CD14-positive monocyte (primary cell): Measurements from ENCODE around the gene SEC14L1. TPM values are rescaled to one million over a fixed set of nuclear protein-coding genes. Genes with fewer than 3 reads are reported as not detected.

Experiments
- DNase-seq, 3 donors: peaks; one replicate each; pipeline ENCODE4 v3.0.0-alpha.2; 2011 to 2022
- H2AFZ ChIP-seq: 2 replicates; pipeline ENCODE4 v1.6.0; 2012; ENCODE audit warnings: mild to moderate bottlenecking, low read depth, low read length, inconsistent platforms; ENCODE audit not compliant: insufficient read depth, poor library complexity, severe bottlenecking
- H3K27ac ChIP-seq, 2 donors: 1 replicate in 1 of 2; 2 replicates in 1 of 2; pipeline ENCODE4 v1.5.1; 2012 to 2013; ENCODE audit warnings: low read length in 2 of 2, control low read depth in 1 of 2, inconsistent platforms in 1 of 2, low read depth in 1 of 2, mild to moderate bottlenecking in 1 of 2
- H3K27me3 ChIP-seq, 2 donors: one replicate each; pipeline versions ENCODE4 v1.6.0 to v1.6.1; 2011 to 2013; ENCODE audit warnings: low read length in 2 of 2; ENCODE audit not compliant: control insufficient read depth in 2 of 2, insufficient read depth in 2 of 2
- H3K36me3 ChIP-seq, 2 donors: replicated peaks in 1 of 2; 1 replicate in 1 of 2; 2 replicates in 1 of 2; pipeline versions ENCODE4 v1.5.1 to v1.6.1; 2012 to 2013; ENCODE audit warnings: low read length in 2 of 2, control low read depth in 1 of 2, inconsistent platforms in 1 of 2, mild to moderate bottlenecking in 1 of 2; ENCODE audit not compliant: insufficient read depth in 2 of 2, control insufficient read depth in 1 of 2
- H3K4me1 ChIP-seq, 2 donors: 1 replicate in 1 of 2; 2 replicates in 1 of 2; pipeline versions ENCODE4 v1.5.1 to v1.6.1; 2012 to 2013; ENCODE audit warnings: low read length in 2 of 2, control low read depth in 1 of 2, inconsistent platforms in 1 of 2, mild to moderate bottlenecking in 1 of 2, moderate library complexity in 1 of 2; ENCODE audit not compliant: insufficient read depth in 2 of 2, control insufficient read depth in 1 of 2
- H3K4me2 ChIP-seq: replicated peaks from 2 replicates; pipeline ENCODE3; 2012; ENCODE audit warnings: low read length, moderate library complexity, mild to moderate bottlenecking; ENCODE audit not compliant: poor library complexity, severe bottlenecking; ENCODE audit errors: extremely low read depth
- H3K4me3 ChIP-seq, 3 experiments: fragments of 200-600 bp in 1 of 3; sonication (generic) in 1 of 3; replicated peaks in 1 of 3; 1 replicate in 2 of 3; 2 replicates in 1 of 3; pipeline ENCODE4 v1.5.1; 2011 to 2013; ENCODE audit warnings: low read length in 3 of 3, mild to moderate bottlenecking in 3 of 3, control low read depth in 2 of 3, low read depth in 2 of 3, inconsistent platforms in 1 of 3, moderate library complexity in 1 of 3
- H3K79me2 ChIP-seq: 2 replicates; pipeline ENCODE4 v1.6.0; 2012; ENCODE audit warnings: mild to moderate bottlenecking, control low read depth, inconsistent platforms, low read length, moderate library complexity; ENCODE audit not compliant: insufficient read depth
- H3K9ac ChIP-seq: 2 replicates; pipeline ENCODE4 v1.6.0; 2017; ENCODE audit warnings: low read length, mild to moderate bottlenecking; ENCODE audit not compliant: insufficient read depth, poor library complexity, severe bottlenecking
- H3K9me3 ChIP-seq, 2 donors: replicated peaks in 1 of 2; 1 replicate in 1 of 2; 2 replicates in 1 of 2; pipeline versions ENCODE4 v1.5.1 to v1.6.1; 2012 to 2013; ENCODE audit warnings: low read length in 2 of 2, control low read depth in 1 of 2; ENCODE audit not compliant: control insufficient read depth in 1 of 2, insufficient read depth in 1 of 2
- H4K20me1 ChIP-seq: 2 replicates; pipeline ENCODE4 v1.6.0; 2012; ENCODE audit warnings: mild to moderate bottlenecking, low read length, control low read depth, moderate library complexity; ENCODE audit not compliant: insufficient read depth
- H3K27ac Mint-ChIP-seq, 7 donors: one replicate each; pipeline ENCODE4 v1.8.0; 2020; ENCODE audit warnings: mild to moderate bottlenecking in 7 of 7, mixed read lengths in 7 of 7, moderate library complexity in 6 of 7, inconsistent platforms in 2 of 7
- H3K27me3 Mint-ChIP-seq, 3 donors: one replicate each; pipeline ENCODE4 v1.8.0; 2021 to 2022; ENCODE audit warnings: low read depth in 3 of 3, mild to moderate bottlenecking in 3 of 3, mixed read lengths in 3 of 3, moderate library complexity in 3 of 3, inconsistent platforms in 1 of 3
- H3K36me3 Mint-ChIP-seq, 2 donors: one replicate each; pipeline ENCODE4 v1.8.0; 2020; ENCODE audit warnings: mixed read lengths in 2 of 2, inconsistent platforms in 1 of 2, mild to moderate bottlenecking in 1 of 2
- H3K4me1 Mint-ChIP-seq: one replicate; pipeline ENCODE4 v1.8.0; 2020; ENCODE audit warnings: mild to moderate bottlenecking, mixed read lengths
- H3K4me3 Mint-ChIP-seq, 2 donors: one replicate each; pipeline ENCODE4 v1.8.0; 2020; ENCODE audit warnings: mild to moderate bottlenecking in 2 of 2, mixed read lengths in 2 of 2, moderate library complexity in 1 of 2
- H3K9me3 Mint-ChIP-seq, 7 donors: one replicate each; pipeline ENCODE4 v1.8.0; 2020 to 2022; ENCODE audit warnings: mixed read lengths in 7 of 7, mild to moderate bottlenecking in 6 of 7, moderate library complexity in 6 of 7, inconsistent platforms in 2 of 7
- WGBS: methylation state at CpG from one replicate; pipeline ENCODE4 v1.1.5; 2013; ENCODE audit warnings: missing lambda C conversion rate; ENCODE audit not compliant: insufficient coverage; 5-methylcytosine and 5-hydroxymethylcytosine counted together
- intact Hi-C, 2 donors: fragments of 100-400 bp; cut with micrococcal nuclease; formaldehyde crosslinking; loops; one replicate each; pipeline versions ENCODE4 v1.15.0 to v1.15.1; 2023
- polyA plus RNA-seq, 3 donors: library from polyadenylated mRNA; depleted of rRNA in 1 of 3; unstranded in 2 of 3; stranded (reverse) in 1 of 3; fragments of 300-500 nt in 2 of 3; fragments of >200 nt in 1 of 3; fragmentation: Illumina TruSeq in 2 of 3; gene quantifications; 1 replicate in 2 of 3; 2 replicates in 1 of 3; pipeline ENCODE4 v1.2.3, GENCODE V29; 2012 to 2021
- TF ChIP-seq, protein P1 (sequence below): fragments of 200-600 bp; IDR thresholded peaks from one replicate; pipeline ENCODE4 v1.8.0; 2022; ENCODE audit warnings: antibody characterized with exemption, mild to moderate bottlenecking

Gene SEC14L1
- polyA plus RNA-seq, 3 donors, result 34.1 to 76.4 (median 43.2) TPM

DNA sequence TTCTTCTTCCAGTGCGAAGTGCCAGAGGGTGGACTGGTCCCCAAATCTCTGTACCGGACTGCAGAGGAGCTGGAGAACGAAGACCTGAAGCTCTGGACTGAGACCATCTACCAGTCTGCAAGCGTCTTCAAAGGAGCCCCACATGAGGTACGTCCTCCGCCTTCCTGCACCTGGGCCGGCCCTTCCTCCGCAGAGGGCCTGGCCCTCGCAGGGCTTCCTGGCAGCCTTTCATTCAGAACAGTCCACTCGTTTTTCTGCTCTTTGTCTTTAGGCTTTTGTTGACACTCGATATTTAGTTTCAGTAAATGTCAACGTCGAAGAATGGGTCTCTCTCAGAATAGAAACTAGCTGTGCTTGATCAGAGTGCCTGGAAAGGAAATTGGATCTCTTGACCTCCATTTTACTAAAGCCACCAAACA is 68.6 kb downstream of the SEC14L1 start:
- Histone ChIP-seq H4K20me1 (peaks cover 90% of the 10 kb centered on the region), H2AFZ (no peak overlapping the region), H3K9ac (no peak overlapping the region), H3K36me3 (peaks cover 96 to 100% of the 10 kb centered on the region in 2 donors), H3K4me1 (peaks cover 24 to 35% of the 10 kb centered on the region in 2 donors), H3K4me3 (no peak overlapping the region), H3K79me2 (no peaks in the 10 kb centered on the region), H3K27ac (no peak overlapping the region), H3K4me2 (no peak overlapping the region), H3K27me3 (no peaks in the 10 kb centered on the region), H3K9me3 (no peaks in the 10 kb centered on the region)
- H3K27ac Mint-ChIP-seq, result no peak overlapping the region
- H3K27me3 Mint-ChIP-seq, result peaks cover 0 to 2% (median 1%) of the 10 kb centered on the region in 3 donors
- DNase-seq, result no peak
- peaks cover 33% of the 10 kb centered on the region for H3K4me1 Mint-ChIP-seq
- intact Hi-C loops, result no loop called here
- H3K4me3 Mint-ChIP-seq, result no peak overlapping the region
- H3K9me3 Mint-ChIP-seq, result no peaks in the 10 kb centered on the region
- WGBS, result over 99% methylated on average over 10 of the region's 13 CpGs
- TF ChIP-seq, protein P1, sequence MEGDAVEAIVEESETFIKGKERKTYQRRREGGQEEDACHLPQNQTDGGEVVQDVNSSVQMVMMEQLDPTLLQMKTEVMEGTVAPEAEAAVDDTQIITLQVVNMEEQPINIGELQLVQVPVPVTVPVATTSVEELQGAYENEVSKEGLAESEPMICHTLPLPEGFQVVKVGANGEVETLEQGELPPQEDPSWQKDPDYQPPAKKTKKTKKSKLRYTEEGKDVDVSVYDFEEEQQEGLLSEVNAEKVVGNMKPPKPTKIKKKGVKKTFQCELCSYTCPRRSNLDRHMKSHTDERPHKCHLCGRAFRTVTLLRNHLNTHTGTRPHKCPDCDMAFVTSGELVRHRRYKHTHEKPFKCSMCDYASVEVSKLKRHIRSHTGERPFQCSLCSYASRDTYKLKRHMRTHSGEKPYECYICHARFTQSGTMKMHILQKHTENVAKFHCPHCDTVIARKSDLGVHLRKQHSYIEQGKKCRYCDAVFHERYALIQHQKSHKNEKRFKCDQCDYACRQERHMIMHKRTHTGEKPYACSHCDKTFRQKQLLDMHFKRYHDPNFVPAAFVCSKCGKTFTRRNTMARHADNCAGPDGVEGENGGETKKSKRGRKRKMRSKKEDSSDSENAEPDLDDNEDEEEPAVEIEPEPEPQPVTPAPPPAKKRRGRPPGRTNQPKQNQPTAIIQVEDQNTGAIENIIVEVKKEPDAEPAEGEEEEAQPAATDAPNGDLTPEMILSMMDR, result no peak
- H3K36me3 Mint-ChIP-seq, result peaks cover 100% of the 10 kb centered on the region in 2 donors

DNA sequence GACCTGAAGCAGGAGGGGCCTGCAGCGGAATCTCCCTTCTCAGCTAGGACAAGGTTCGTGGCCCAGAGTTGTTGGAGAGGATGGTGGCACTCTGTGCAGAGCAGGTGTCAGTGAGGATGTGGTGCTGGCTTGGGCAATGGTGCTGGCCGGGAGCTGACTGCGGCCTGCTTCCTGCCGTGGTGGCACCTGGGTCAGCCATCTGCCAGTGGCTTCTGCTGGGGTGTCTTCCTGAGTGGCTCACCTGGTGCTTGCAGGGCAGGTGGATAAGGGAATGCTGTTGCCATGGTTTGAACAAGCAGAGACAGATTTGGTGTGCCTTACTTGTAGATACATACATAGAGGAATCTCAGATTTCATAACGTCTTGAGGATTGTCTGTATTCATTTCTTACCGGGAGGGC is 69.6 kb downstream of the SEC14L1 start:
- H3K4me3 Mint-ChIP-seq, result no peak overlapping the region

More for the DNA sequence above, 69.6 kb downstream of the SEC14L1 start:
- peaks cover 0 to 2% (median 1%) of the 10 kb centered on the region in 3 donors for H3K27me3 Mint-ChIP-seq
- intact Hi-C loops, result no loop called here
- TF ChIP-seq, protein P1, result no peak
- no peak overlapping the region for H3K27ac ChIP-seq
- DNase-seq, result no peak
- no peaks in the 10 kb centered on the region for H3K9me3 ChIP-seq
- no peaks in the 10 kb centered on the region for H3K27me3 ChIP-seq
- H3K4me1 Mint-ChIP-seq, result peaks cover 32% of the 10 kb centered on the region
- H3K36me3 Mint-ChIP-seq, result peaks cover 99 to 100% of the 10 kb centered on the region in 2 donors
- no peak overlapping the region for H3K4me2 ChIP-seq
- H4K20me1 ChIP-seq, result peaks cover 90% of the 10 kb centered on the region
- H3K36me3 ChIP-seq, result peaks cover 97 to 100% of the 10 kb centered on the region in 2 donors
- no peak overlapping the region for H3K4me3 ChIP-seq
- H3K4me1 ChIP-seq, result peaks cover 24 to 35% of the 10 kb centered on the region in 2 donors
- H3K9me3 Mint-ChIP-seq, result no peaks in the 10 kb centered on the region
- no peak overlapping the region for H2AFZ ChIP-seq
- H3K27ac Mint-ChIP-seq, result no peak overlapping the region
- no peaks in the 10 kb centered on the region for H3K79me2 ChIP-seq
- 89% methylated on average over 4 of the region's 7 CpGs for WGBS
- H3K9ac ChIP-seq, result no peak overlapping the region
